Gastrocnemius medialis (tissue), 4 donors: Measurements from ENCODE around the gene USH1C. TPM values are rescaled to one million over a fixed set of nuclear protein-coding genes. Genes with fewer than 3 reads are reported as not detected.

Experiments
- ATAC-seq, 2 donors: fragments of 150-250 bp; one replicate each; pipeline ENCODE4 v1.9.1; 2016
- DNase-seq, 2 donors: peaks; one replicate each; pipeline ENCODE4 v3.0.0-alpha.2; 2019
- H3K27ac ChIP-seq, 4 donors: fragments of 200-600 bp; sonication (generic); 1 replicate in 1 of 4; 2 replicates in 3 of 4; pipeline ENCODE4 v1.5.1; 2016 to 2018; ENCODE audit warnings: mild to moderate bottlenecking in 2 of 4, moderate library complexity in 1 of 4
- H3K27me3 ChIP-seq, 3 donors: fragments of 200-600 bp; sonication (generic) in 2 of 3; 1 replicate in 1 of 3; 2 replicates in 2 of 3; pipeline versions ENCODE4 v1.5.1 to v1.6.0; 2016 to 2019; ENCODE audit warnings: mild to moderate bottlenecking in 1 of 3, moderate library complexity in 1 of 3
- H3K36me3 ChIP-seq, 2 donors: fragments of 200-600 bp; sonication (generic) in 1 of 2; one replicate each; pipeline ENCODE4 v1.5.1; 2017 to 2018
- H3K4me1 ChIP-seq, 2 donors: fragments of 200-600 bp; sonication (generic) in 1 of 2; one replicate each; pipeline ENCODE4 v1.5.1; 2016 to 2017; ENCODE audit warnings: mild to moderate bottlenecking in 2 of 2
- H3K4me3 ChIP-seq, 4 donors: fragments of 200-600 bp; sonication (generic) in 3 of 4; 1 replicate in 1 of 4; 2 replicates in 3 of 4; pipeline ENCODE4 v1.5.1; 2016 to 2019; ENCODE audit warnings: mild to moderate bottlenecking in 2 of 4
- H3K9me3 ChIP-seq, 3 donors: fragments of 200-600 bp; sonication (generic) in 2 of 3; 1 replicate in 1 of 3; 2 replicates in 2 of 3; pipeline ENCODE4 v1.5.1; 2016 to 2019
- CTCF ChIP-seq, 5 experiments: fragments of 450-650 bp in 3 of 5; fragments of 200-600 bp in 2 of 5; sonication (generic) in 2 of 5; IDR thresholded peaks in 4 of 5; conservative IDR thresholded peaks in 1 of 5; 1 replicate in 4 of 5; 2 replicates in 1 of 5; pipeline ENCODE4 v1.5.1; 2016 to 2019; ENCODE audit warnings: antibody characterized with exemption in 5 of 5, mild to moderate bottlenecking in 3 of 5, moderate library complexity in 3 of 5
- POLR2A ChIP-seq, 2 donors: fragments of 450-650 bp; IDR thresholded peaks; one replicate each; pipeline ENCODE4 v1.6.1; 2017; ENCODE audit warnings: antibody characterized with exemption in 2 of 2, mild to moderate bottlenecking in 2 of 2, moderate library complexity in 2 of 2
- in situ Hi-C, 4 donors: fragments of 200-750 bp; cut with MboI; loops; one replicate each; pipeline versions ENCODE4 v1.15.0 to v1.8.0; 2017; ENCODE audit warnings: low sequenced_read_pairs in 4 of 4
- intact Hi-C: fragments of 100-400 bp; cut with DNase I; formaldehyde crosslinking; loops from one replicate; pipeline ENCODE4 v1.15.1; 2023; ENCODE audit warnings: low total_unique reads
- total RNA-seq, 4 donors: library from RNA; depleted of rRNA; stranded (reverse); fragments of >200 nt; gene quantifications; one replicate each; pipeline versions ENCODE4 v1.1.0 to v1.2.3, GENCODE V29; 2016

USH1C gene
- total RNA-seq, 4 donors from 2014 or later: 0.78 TPM; not detected in 3

GRCh38 chr11:17514476-17514875 is 29.7 kb downstream of the USH1C start:
- no peaks in the 10 kb centered on the region for H3K36me3 ChIP-seq
- intact Hi-C loops (no loop called here), in situ Hi-C loops (loop anchor here in 2 of 4 donors (25.0 kb wide), 1 partner anchor 277 kb away; no protein-coding TSS in a partner anchor)
- ATAC-seq (no peak), DNase-seq (no peak)
- H3K27me3 ChIP-seq: no peaks in the 10 kb centered on the region
- no peak overlapping the region for H3K27ac ChIP-seq
- no peaks in the 10 kb centered on the region for H3K4me1 ChIP-seq
- no peaks in the 10 kb centered on the region for H3K9me3 ChIP-seq
- H3K4me3 ChIP-seq: no peak overlapping the region
- TF ChIP-seq POLR2A (IDR thresholded peaks at IDR 0.05): no peak
- TF ChIP-seq CTCF (IDR thresholded peaks at IDR 0.05 in 4 of 5, conservative IDR thresholded peaks at IDR 0.05 in 1 of 5): no peak

- Histone ChIP-seq H3K27ac (no peak overlapping the region), H3K4me3 (no peak overlapping the region), H3K27me3 (no peaks in the 10 kb centered on the region), H3K36me3 (no peaks in the 10 kb centered on the region), H3K9me3 (no peaks in the 10 kb centered on the region), H3K4me1 (peaks cover 0 to under 1% of the 10 kb centered on the region in 2 donors)
- in situ Hi-C loops (loop anchor here in 2 of 4 donors (25.0 kb wide), 1 partner anchor 277 kb away; no protein-coding TSS in a partner anchor), intact Hi-C loops (no loop called here)
- DNase-seq (no peak), ATAC-seq (no peak)
- no peak for TF ChIP-seq POLR2A (IDR thresholded peaks at IDR 0.05)
- no peak for TF ChIP-seq CTCF (IDR thresholded peaks at IDR 0.05 in 4 of 5, conservative IDR thresholded peaks at IDR 0.05 in 1 of 5)
Observed at GRCh38 chr11:17513853-17514252, 30.4 kb downstream of the USH1C start.

GRCh38 chr11:17512101-17512500 is 32.1 kb downstream of the USH1C start:
- TF ChIP-seq CTCF (IDR thresholded peaks at IDR 0.05 in 4 of 5, conservative IDR thresholded peaks at IDR 0.05 in 1 of 5) (no peak), POLR2A (IDR thresholded peaks at IDR 0.05) (no peak)
- Histone ChIP-seq H3K27me3 (no peaks in the 10 kb centered on the region), H3K27ac (no peak overlapping the region), H3K9me3 (no peaks in the 10 kb centered on the region), H3K4me1 (peaks cover 11 to 12% of the 10 kb centered on the region in 2 donors), H3K36me3 (no peaks in the 10 kb centered on the region), H3K4me3 (no peak overlapping the region)
- ATAC-seq: no peak
- intact Hi-C loops (no loop called here), in situ Hi-C loops (loop anchor here in 2 of 4 donors (25.0 kb wide), 1 partner anchor 275 kb away; no protein-coding TSS in a partner anchor)
- no peak for DNase-seq

- in situ Hi-C loops (loop anchor here in 2 of 4 donors (25.0 kb wide), 1 partner anchor 274 kb away; no protein-coding TSS in a partner anchor), intact Hi-C loops (no loop called here)
- Histone ChIP-seq H3K4me1 (peaks cover 11 to 12% of the 10 kb centered on the region in 2 donors), H3K27ac (no peak overlapping the region), H3K27me3 (no peaks in the 10 kb centered on the region), H3K9me3 (no peaks in the 10 kb centered on the region), H3K36me3 (no peaks in the 10 kb centered on the region), H3K4me3 (no peak overlapping the region)
- TF ChIP-seq CTCF (IDR thresholded peaks at IDR 0.05 in 4 of 5, conservative IDR thresholded peaks at IDR 0.05 in 1 of 5): no peak
- ATAC-seq (no peak), DNase-seq (no peak)
Observed at GRCh38 chr11:17511571-17511970, 32.6 kb downstream of the USH1C start.
